AG10803 (cell line): ENCODE results near the gene PTCHD1.

ENCODE experiments used
- DNase-seq: peaks from one replicate; pipeline ENCODE4 v3.0.0; 2010; ENCODE audit warnings: low read depth
- H3K4me3 ChIP-seq: 2 replicates; pipeline ENCODE4 v1.5.1; 2011; ENCODE audit warnings: mild to moderate bottlenecking, low read length, control low read depth
- CTCF ChIP-seq: conservative IDR thresholded peaks from 2 replicates; pipeline ENCODE4 v1.5.1; 2011; ENCODE audit warnings: mild to moderate bottlenecking, low read length, control low read depth, inconsistent platforms

Gene PTCHD1

GRCh38 chrX:23344904-23345271 lies 10.2 kb downstream of the PTCHD1 start:
- no peak for TF ChIP-seq CTCF
- no peak overlapping the region for H3K4me3 ChIP-seq
- DNase-seq, result no peak

GRCh38 chrX:23356189-23356588 lies 21.5 kb downstream of the PTCHD1 start:
- DNase-seq, result no peak
- TF ChIP-seq CTCF, result no peak
- no peak overlapping the region for H3K4me3 ChIP-seq

- no peak for DNase-seq
- no peak overlapping the region for H3K4me3 ChIP-seq
- no peak for TF ChIP-seq CTCF
Measured at GRCh38 chrX:23364416-23364815, 29.8 kb downstream of the PTCHD1 start.

GRCh38 chrX:23365541-23365940 lies 30.9 kb downstream of the PTCHD1 start:
- TF ChIP-seq CTCF, result no peak
- no peak overlapping the region for H3K4me3 ChIP-seq
- DNase-seq, result no peak

- H3K4me3 ChIP-seq, result no peak overlapping the region
- DNase-seq, result no peak
- no peak for TF ChIP-seq CTCF
Measured at GRCh38 chrX:23366914-23367313, 32.3 kb downstream of the PTCHD1 start.

- no peak overlapping the region for H3K4me3 ChIP-seq
- no peak for TF ChIP-seq CTCF
- DNase-seq, result no peak
Measured at GRCh38 chrX:23369027-23369426, 34.4 kb downstream of the PTCHD1 start.

- no peak overlapping the region for H3K4me3 ChIP-seq
- no peak for TF ChIP-seq CTCF
- no peak for DNase-seq
Measured at GRCh38 chrX:23372220-23372902, 37.7 kb downstream of the PTCHD1 start.
